ENCODE results near the gene PSMB7.

PSMB7 gene

GRCh38 chr9:124321416-124321815 lies 93.8 kb downstream of the PSMB7 start:
- DNase-seq, result no peak

GRCh38 chr9:124320062-124320973 lies 94.9 kb downstream of the PSMB7 start:
- DNase-seq, result peak; percentile 75

- no peak for DNase-seq
Observed at GRCh38 chr9:124315882-124316281, 99.4 kb downstream of the PSMB7 start.

GRCh38 chr9:124313940-124314339 lies 101.3 kb downstream of the PSMB7 start:
- no peak for DNase-seq

- DNase-seq, result no peak
Observed at GRCh38 chr9:124312290-124313265, 102.7 kb downstream of the PSMB7 start.

GRCh38 chr9:124311283-124311682 lies 104.0 kb downstream of the PSMB7 start:
- no peak for DNase-seq

- DNase-seq, result peak; percentile 99
Observed at GRCh38 chr9:124309667-124310084, 105.6 kb downstream of the PSMB7 start.

GRCh38 chr9:124308606-124309491 lies 106.4 kb downstream of the PSMB7 start:
- DNase-seq, result no peak

- DNase-seq, result no peak
Observed at GRCh38 chr9:124307379-124308030, 107.7 kb downstream of the PSMB7 start.

GRCh38 chr9:124306098-124306735 lies 109.0 kb downstream of the PSMB7 start:
- DNase-seq, result peak; percentile 89

GRCh38 chr9:124304285-124304684 lies 111.0 kb downstream of the PSMB7 start:
- no peak for DNase-seq

GRCh38 chr9:124303762-124304161 lies 111.5 kb downstream of the PSMB7 start:
- no peak for DNase-seq
